IMR-90 (cell line): ENCODE measurements around the gene PDS5B. TPM values are rescaled to one million over a fixed set of nuclear protein-coding genes. Genes with fewer than 3 reads are reported as not detected.

ENCODE experiments used
- ATAC-seq: fragments of 200-7000 bp; cut with Tn5 transposase; 2 replicates; pipeline ENCODE4 v1.9.1; 2020; ENCODE audit warnings: low read depth, mild to moderate bottlenecking, moderate library complexity
- BruUV-seq: library from RNA; stranded (reverse); fragments of 400-500 nt; replicated peaks from 2 replicates; lab custom pipeline; 2021; lab: Mats Ljungman, UMichigan
- CTCF ChIA-PET: fragments of 300-600 bp; formaldehyde crosslinking; extraction: SDS; loops from one replicate; lab custom pipeline; 2021; ENCODE audit warnings: antibody characterized with exemption; lab: Yijun Ruan, JAX
- POLR2A ChIA-PET: fragments of 300-600 bp; sonication (Branson Sonifier 250); formaldehyde crosslinking; loops from one replicate; lab custom pipeline; 2022; ENCODE audit warnings: antibody characterized with exemption; ENCODE audit not compliant: unreplicated experiment; lab: Charles Lee
- DNase-seq: peaks from one replicate; pipeline ENCODE4 v3.0.0; 2013
- H2AFZ ChIP-seq: replicated peaks from 2 replicates; pipeline ENCODE3; 2013; ENCODE audit warnings: low read length, mild to moderate bottlenecking; ENCODE audit not compliant: poor library complexity
- H2AK5ac ChIP-seq: 2 replicates; pipeline ENCODE4 v1.6.1; 2013; ENCODE audit warnings: low read depth, low read length, inconsistent platforms
- H2AK9ac ChIP-seq: replicated peaks from 2 replicates; pipeline ENCODE3; 2013; ENCODE audit warnings: mild to moderate bottlenecking, low read depth, low read length, moderate library complexity; ENCODE audit not compliant: poor library complexity
- H2BK120ac ChIP-seq: 2 replicates; pipeline ENCODE4 v1.6.1; 2013; ENCODE audit warnings: low read depth, low read length, inconsistent platforms
- H2BK15ac ChIP-seq: 3 replicates; pipeline ENCODE4 v1.6.1; 2013; ENCODE audit warnings: low read depth, low read length, inconsistent platforms
- H2BK20ac ChIP-seq: 2 replicates; pipeline ENCODE4 v1.6.1; 2013; ENCODE audit warnings: low read depth, mild to moderate bottlenecking, inconsistent platforms, low read length, moderate library complexity
- H2BK5ac ChIP-seq: 2 replicates; pipeline ENCODE4 v1.6.1; 2013; ENCODE audit warnings: mild to moderate bottlenecking, low read depth, low read length, inconsistent platforms; ENCODE audit not compliant: poor library complexity, severe bottlenecking
- H3K14ac ChIP-seq: replicated peaks from 2 replicates; pipeline ENCODE4 v1.6.1; 2013; ENCODE audit warnings: low read depth, low read length, inconsistent platforms
- H3K18ac ChIP-seq: 2 replicates; pipeline ENCODE4 v1.6.1; 2013; ENCODE audit warnings: low read depth, low read length, control low read depth
- H3K23ac ChIP-seq: 2 replicates; pipeline ENCODE4 v1.6.1; 2013; ENCODE audit warnings: low read depth, low read length, inconsistent platforms
- H3K27ac ChIP-seq: 2 replicates; pipeline ENCODE4 v1.5.1; 2013; ENCODE audit warnings: mild to moderate bottlenecking, control low read depth, low read length; ENCODE audit not compliant: insufficient read depth
- H3K27me3 ChIP-seq: 2 replicates; pipeline ENCODE4 v1.6.1; 2013; ENCODE audit warnings: low read length; ENCODE audit not compliant: control insufficient read depth, insufficient read depth
- H3K36me3 ChIP-seq: 2 replicates; pipeline ENCODE4 v1.6.1; 2013; ENCODE audit warnings: low read length, mixed read lengths; ENCODE audit not compliant: control insufficient read depth, insufficient read depth
- H3K4ac ChIP-seq: 2 replicates; pipeline ENCODE4 v1.6.1; 2013; ENCODE audit warnings: low read depth, low read length, inconsistent platforms
- H3K4me1 ChIP-seq: 2 replicates; pipeline ENCODE4 v1.6.1; 2013; ENCODE audit warnings: low read length, mixed read lengths; ENCODE audit not compliant: control insufficient read depth, insufficient read depth
- H3K4me2 ChIP-seq: 2 replicates; pipeline ENCODE4 v1.6.1; 2013; ENCODE audit warnings: low read depth, mild to moderate bottlenecking, control low read depth, low read length, moderate library complexity
- H3K4me3 ChIP-seq: 2 replicates; pipeline ENCODE4 v1.5.1; 2013; ENCODE audit warnings: low read depth, mild to moderate bottlenecking, control low read depth, low read length, moderate library complexity; ENCODE audit not compliant: insufficient read depth
- H3K56ac ChIP-seq: 2 replicates; pipeline ENCODE4 v1.6.1; 2013; ENCODE audit warnings: low read length, inconsistent platforms; ENCODE audit not compliant: insufficient read depth; ENCODE audit errors: extremely low read depth
- H3K79me1 ChIP-seq, 2 experiments: 2 replicates each; pipeline ENCODE4 v1.6.1; 2013; ENCODE audit warnings: low read length in 2 of 2, inconsistent platforms in 1 of 2, low read depth in 1 of 2
- H3K9ac ChIP-seq: 2 replicates; pipeline ENCODE4 v1.6.1; 2013; ENCODE audit warnings: low read depth, low read length, control low read depth
- H3K9me1 ChIP-seq: 2 replicates; pipeline ENCODE4 v1.6.1; 2013; ENCODE audit warnings: low read length, inconsistent platforms; ENCODE audit not compliant: insufficient read depth
- H3K9me3 ChIP-seq: 2 replicates; pipeline ENCODE4 v1.6.1; 2013; ENCODE audit warnings: low read length; ENCODE audit not compliant: control insufficient read depth, insufficient read depth
- H4K20me1 ChIP-seq: 2 replicates; pipeline ENCODE4 v1.6.1; 2013; ENCODE audit warnings: low read length, inconsistent platforms; ENCODE audit not compliant: insufficient read depth
- H4K5ac ChIP-seq: 2 replicates; pipeline ENCODE4 v1.6.1; 2013; ENCODE audit warnings: mild to moderate bottlenecking, low read depth, low read length, control low read depth
- H4K8ac ChIP-seq, 2 experiments: 2 replicates each; pipeline ENCODE4 v1.6.1; 2013; ENCODE audit warnings: low read depth in 2 of 2, low read length in 2 of 2, control low read depth in 1 of 2, inconsistent platforms in 1 of 2
- H4K91ac ChIP-seq: 2 replicates; pipeline ENCODE4 v1.6.1; 2013; ENCODE audit warnings: low read depth, low read length, inconsistent platforms; ENCODE audit not compliant: insufficient read depth
- CEBPB ChIP-seq: IDR thresholded peaks from 2 replicates; pipeline ENCODE4 v1.6.1; 2012; ENCODE audit warnings: low read depth, low read length, improper control_type of control experiment
- FOS ChIP-seq: fragments of 150-350 bp; IDR thresholded peaks from 2 replicates; pipeline ENCODE4 v1.6.1; 2016; ENCODE audit warnings: low read depth, low read length
- MAZ ChIP-seq: IDR thresholded peaks from 2 replicates; pipeline ENCODE4 v1.6.1; 2012; ENCODE audit warnings: low read depth, mild to moderate bottlenecking, low read length, improper control_type of control experiment, moderate library complexity, borderline replicate concordance
- POLR2A ChIP-seq: IDR thresholded peaks from 2 replicates; pipeline ENCODE4 v1.6.1; 2012; ENCODE audit warnings: mild to moderate bottlenecking, low read depth, low read length
- RFX5 ChIP-seq: IDR thresholded peaks from 2 replicates; pipeline ENCODE4 v1.8.0; 2012; ENCODE audit warnings: low read depth, mild to moderate bottlenecking, low read length, moderate library complexity
- WGBS, 2 experiments: methylation state at CpG; one replicate each; pipeline versions ENCODE4 v1.1.5 to v1.1.7; 2013; ENCODE audit warnings: missing lambda C conversion rate in 2 of 2; ENCODE audit not compliant: insufficient read length in 1 of 2; ENCODE audit errors: extremely low coverage in 2 of 2; 5-methylcytosine and 5-hydroxymethylcytosine counted together
- dilution Hi-C: fragments of 300-500 bp; cut with HindIII; formaldehyde crosslinking; loops from one replicate; pipeline ENCODE4 v1.14.3; 2018; ENCODE audit warnings: low sequenced_read_pairs; ENCODE audit not compliant: unreplicated experiment
- in situ Hi-C: fragments of 300-500 bp; cut with MboI; formaldehyde crosslinking; loops from 3 replicates; pipeline ENCODE4 v1.14.3; 2019; ENCODE audit warnings: low sequenced_read_pairs, inconsistent platforms, mixed read lengths
- intact Hi-C: fragments of 100-400 bp; cut with micrococcal nuclease; formaldehyde crosslinking; loops from 2 replicates; pipeline ENCODE4 v1.10.0; 2022
- polyA plus RNA-seq, 3 experiments: library from polyadenylated mRNA; depleted of rRNA; stranded (reverse); fragments of >200 nt; gene quantifications; 2 replicates each; pipeline ENCODE4 v1.2.3, GENCODE V29; 2012; ENCODE audit warnings: low replicate concordance in 1 of 3
- total RNA-seq: library from RNA; depleted of rRNA; stranded (reverse); fragments of >200 nt; gene quantifications from 2 replicates; pipeline ENCODE4 v1.2.3, GENCODE V29; 2012

PDS5B gene
- total and polyA plus RNA-seq, 2 of the 4 experiments (the other 2 are of a cell fraction), result 6.2 to 20.1 TPM

DNA sequence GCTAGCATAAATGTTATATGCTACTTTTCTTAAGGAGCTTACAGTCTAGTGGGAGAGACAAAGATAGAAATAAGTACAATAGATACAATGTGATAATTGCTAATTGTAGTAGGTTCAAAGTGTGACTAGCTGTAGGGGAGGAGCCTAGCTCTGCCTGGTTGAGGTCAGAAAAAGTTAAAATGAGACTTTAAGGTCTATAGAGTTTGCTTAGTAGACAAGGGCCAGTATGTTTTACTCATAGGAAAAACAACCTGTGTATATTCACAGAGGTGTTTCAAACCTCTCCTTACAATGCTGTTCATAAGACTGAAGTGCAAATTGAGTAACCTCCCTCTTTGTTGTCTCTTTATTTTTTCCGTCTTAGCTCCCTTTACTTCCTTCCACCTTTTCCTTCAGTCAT is 56.1 kb downstream of the PDS5B start:
- Histone ChIP-seq H3K27me3 (no peaks in the 10 kb centered on the region), H4K20me1 (peaks cover 13% of the 10 kb centered on the region)
- dilution Hi-C loops, result no loop called here

More for the DNA sequence above, 56.1 kb downstream of the PDS5B start:
- Histone ChIP-seq H3K4me1 (no peaks in the 10 kb centered on the region), H3K27ac (no peak overlapping the region), H2AK5ac (no peak overlapping the region), H2AK9ac (no peak overlapping the region), H4K5ac (no peak overlapping the region), H4K8ac (no peak overlapping the region), H2BK20ac (no peak overlapping the region), H3K56ac (no peak overlapping the region), H4K91ac (no peak overlapping the region), H3K14ac (no peak overlapping the region), H3K4me2 (no peak overlapping the region), H3K9ac (no peak overlapping the region), H3K9me3 (no peaks in the 10 kb centered on the region), H2AFZ (no peak overlapping the region), H2BK15ac (no peak overlapping the region), H3K4ac (no peak overlapping the region), H3K18ac (no peak overlapping the region), H2BK5ac (no peak overlapping the region), H2BK120ac (no peak overlapping the region), H3K9me1 (peaks cover 3% of the 10 kb centered on the region; the same call in 1 of the 2 replicates), H3K36me3 (no peaks in the 10 kb centered on the region), H3K79me1 (peaks cover 19 to 52% of the 10 kb centered on the region in 2 experiments), H3K23ac (no peak overlapping the region), H3K4me3 (no peak overlapping the region)
- intact Hi-C loops (loop anchor here (10.0 kb wide), 1 partner anchor 902 kb away; no protein-coding TSS in a partner anchor), in situ Hi-C loops (no loop called here)
- DNase-seq (no peak), ATAC-seq (no peak; the same call in 1 of the 2 replicates)
- TF ChIP-seq RFX5, result no peak
- no peak for TF ChIP-seq MAZ
- no peak for TF ChIP-seq CEBPB
- no peak for TF ChIP-seq FOS
- no peak for TF ChIP-seq POLR2A
- CTCF ChIA-PET, result interaction anchor here (1.0 to 2.8 kb wide), 6 partner anchors 9 to 187 kb away, joined by 3 to 13 read pairs (median 6); partner anchors contain the start of gene PDS5B
- WGBS, 2 experiments, result no CpG with 5 or more reads among the region's 1 CpG
- POLR2A ChIA-PET, result interaction anchor here (0.8 kb wide), 1 partner anchor 55 kb away, joined by 8 read pairs; no protein-coding TSS in a partner anchor
- BruUV-seq, result no TSS peak
